GM12801 (cell line): ENCODE data around the gene PDE6A.

Experiments used
- CTCF ChIP-seq: IDR thresholded peaks from one replicate; pipeline ENCODE4 v1.5.1; 2011; ENCODE audit warnings: control low read depth; ENCODE audit not compliant: insufficient read length; ENCODE audit errors: extremely low read depth

The PDE6A gene

GRCh38 chr5:149939546-149939945 lies 5.0 kb downstream of the PDE6A start:
- no peak for TF ChIP-seq CTCF

DNA sequence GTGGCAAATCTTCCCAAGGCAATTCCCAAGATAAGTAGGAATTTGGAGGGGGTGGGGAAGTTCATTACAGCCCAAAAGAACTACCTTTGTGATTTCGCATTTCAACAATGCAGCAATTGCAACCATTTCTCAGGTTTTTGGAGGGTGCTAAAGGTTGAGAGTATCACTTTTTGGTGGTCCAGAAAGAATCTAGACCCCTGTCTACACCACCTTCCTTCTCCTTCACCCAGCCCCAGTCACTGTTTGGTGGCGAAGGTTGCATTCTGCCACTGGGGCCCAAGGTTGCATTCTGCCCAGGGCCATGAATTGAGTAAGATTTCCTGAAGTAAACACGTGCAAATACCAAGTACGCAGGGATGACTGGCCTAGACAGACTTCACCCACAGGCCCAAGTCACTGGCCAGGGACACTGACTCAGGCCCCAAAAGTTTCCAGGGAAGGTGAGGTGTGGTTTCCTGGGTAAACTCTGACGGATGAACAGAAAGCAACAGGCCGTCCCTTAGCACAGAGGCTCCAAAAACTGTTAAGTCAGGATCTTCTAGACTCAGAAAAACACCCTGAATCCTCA lies 5.7 kb downstream of the PDE6A start:
- TF ChIP-seq CTCF: no peak

DNA sequence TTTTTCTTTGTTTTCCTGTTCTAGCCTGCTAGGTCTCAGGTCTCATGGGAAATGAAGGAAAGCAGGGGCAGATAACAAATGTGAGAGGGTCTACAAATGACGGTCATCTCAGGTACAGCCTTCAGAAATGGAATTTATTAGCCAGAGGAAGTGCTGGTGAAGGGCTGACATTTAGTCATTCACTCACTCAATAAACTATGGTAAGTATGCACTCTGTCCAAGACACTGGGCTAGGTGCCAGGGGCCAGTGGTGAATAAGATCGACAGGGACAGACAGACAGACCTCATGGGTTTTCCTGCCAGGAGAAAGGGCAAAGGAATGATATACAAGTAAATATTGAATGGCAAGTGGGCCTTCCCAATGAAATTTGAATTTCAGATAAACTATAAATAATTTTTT lies 6.3 kb downstream of the PDE6A start:
- no peak for TF ChIP-seq CTCF

DNA sequence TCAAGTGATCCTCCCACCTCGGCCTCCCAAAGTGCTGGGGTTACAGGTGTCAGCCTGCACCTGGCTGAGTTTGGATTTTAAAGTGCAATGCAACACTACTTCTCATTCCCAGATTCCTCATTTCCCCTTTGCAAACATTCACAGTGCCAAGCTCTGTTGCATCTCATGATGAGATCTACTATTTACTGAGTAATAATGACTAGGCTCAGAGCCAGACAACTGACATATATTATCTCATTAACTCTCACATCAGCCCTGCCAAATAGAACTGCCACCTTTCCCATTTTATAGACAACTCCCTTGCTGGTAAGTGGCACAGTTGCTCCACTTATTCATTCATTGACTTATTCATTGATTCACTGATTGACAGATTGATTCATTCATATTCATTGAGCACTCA lies 7.0 kb downstream of the PDE6A start:
- no peak for TF ChIP-seq CTCF

DNA sequence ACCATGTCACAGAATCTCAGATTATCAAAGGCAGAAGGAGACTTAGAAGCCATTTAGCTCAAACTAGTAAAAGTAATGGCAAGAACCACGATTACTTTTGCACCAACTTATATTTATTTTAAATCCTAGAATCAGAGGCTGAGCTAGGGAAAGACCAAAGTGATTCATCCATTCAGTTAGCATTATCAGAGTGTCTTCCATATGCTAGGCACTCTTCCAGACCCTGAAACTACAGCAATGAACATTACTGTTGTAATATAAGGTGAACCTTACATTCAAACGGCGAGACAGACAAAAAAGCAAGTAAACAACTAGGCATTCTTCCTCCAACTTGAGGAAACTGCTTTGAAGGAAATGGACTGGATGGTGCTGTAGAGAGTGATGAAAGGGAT lies 7.9 kb downstream of the PDE6A start:
- no peak for TF ChIP-seq CTCF

- no peak for TF ChIP-seq CTCF
Observed at GRCh38 chr5:149936044-149936699, 8.4 kb downstream of the PDE6A start.

GRCh38 chr5:149935431-149935901 lies 9.1 kb downstream of the PDE6A start:
- no peak for TF ChIP-seq CTCF
